Metanephros (tissue), 1 donor: ENCODE results near the gene TRABD. TPM values are rescaled to one million over a fixed set of nuclear protein-coding genes. Genes with fewer than 3 reads are reported as not detected.

ENCODE experiments used
- total RNA-seq: library from RNA; depleted of rRNA; stranded (reverse); fragments of >200 nt; gene quantifications from one replicate; pipeline ENCODE4 v1.2.3, GENCODE V29; 2014

Gene TRABD
- 23.7 TPM for total RNA-seq

GRCh38 chr22:50185375-50186087 lies at the start of gene TRABD:
Gene TRABD (plus strand): TSS chr22:50185913. CDS start chr22:50193061, 7,148 bp downstream.

GRCh38 chr22:50170453-50171318 lies 15.0 kb upstream of the TRABD start, which contains the start of gene PANX2:
Gene PANX2 (plus strand): TSS chr22:50170731. CDS start chr22:50170731, 0 bp downstream.

GRCh38 chr22:50200461-50201190 lies 14.9 kb downstream of the TRABD start, which contains the start of gene SELENOO:
Gene SELENOO (plus strand): TSS chr22:50201011. CDS start chr22:50201037, 26 bp downstream.

DNA sequence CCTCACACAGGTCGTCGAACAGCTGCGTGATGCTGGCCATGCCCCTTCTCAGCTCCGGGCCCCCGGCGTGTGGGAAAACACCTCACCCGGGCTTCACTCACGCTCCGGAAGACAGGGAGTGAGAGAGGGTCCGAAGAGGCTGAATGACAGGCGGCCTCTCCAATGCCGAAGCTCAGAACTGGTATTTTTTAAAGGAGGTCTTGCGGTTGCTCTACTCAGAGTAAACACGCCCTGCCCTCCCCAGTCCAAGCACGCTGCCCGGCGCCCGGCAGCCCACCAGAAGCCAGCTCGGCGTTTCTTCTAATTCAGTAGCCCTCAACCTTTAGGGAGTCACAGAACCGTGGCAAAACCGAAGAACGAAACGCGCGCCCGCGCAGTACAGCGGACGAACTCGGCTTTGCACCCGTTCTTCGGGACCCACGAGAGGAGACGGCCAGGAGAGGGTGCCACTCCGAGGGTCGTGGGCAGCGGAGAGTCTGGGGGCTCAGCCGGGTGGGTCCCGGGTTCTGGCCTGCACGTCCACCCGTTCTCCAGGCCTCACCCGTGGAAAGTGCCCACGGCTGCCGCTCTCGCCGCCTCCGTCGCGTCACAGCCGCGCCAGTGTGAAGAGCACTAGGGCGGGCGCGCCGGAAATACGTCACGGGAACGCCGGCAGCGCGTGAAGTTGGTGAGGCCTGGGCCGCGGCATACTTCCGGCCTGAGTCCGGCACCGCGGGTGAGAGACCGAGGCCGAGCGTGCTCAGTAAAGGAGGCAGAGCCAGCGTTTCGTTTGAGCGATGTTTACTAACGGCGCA lies 58.9 kb downstream of the TRABD start, which contains the start of gene TUBGCP6:
Gene TUBGCP6, minus strand, starts transcription at position 604 of the 794 bp plus-strand sequence. Its CDS starts 564 bp downstream, at position 40.

Other genes with a start within 250 kb of the TRABD start
- gene PIM3, start 225.1 kb upstream of the TRABD start, total RNA-seq: 60.5 TPM
- not detected for gene IL17REL, start 173.1 kb upstream of the TRABD start, total RNA-seq
- gene TTLL8, start 127.6 kb upstream of the TRABD start, total RNA-seq: not detected
- gene MLC1, start 100.5 kb upstream of the TRABD start, total RNA-seq: 3.0 TPM
- gene MOV10L1, start 95.9 kb upstream of the TRABD start, total RNA-seq: 0.99 TPM
- 0.82 TPM for gene PANX2, start 15.2 kb upstream of the TRABD start, total RNA-seq
- 33.6 TPM for gene SELENOO, start 15.1 kb downstream of the TRABD start, total RNA-seq
- 55.9 TPM for gene TUBGCP6, start 59.1 kb downstream of the TRABD start, total RNA-seq
- gene HDAC10, start 65.4 kb downstream of the TRABD start, total RNA-seq: 36.7 TPM
- 19.1 TPM for gene MAPK12, start 75.8 kb downstream of the TRABD start, total RNA-seq
- gene MAPK11, start 84.5 kb downstream of the TRABD start, total RNA-seq: 6.8 TPM
- gene PLXNB2, start 121.7 kb downstream of the TRABD start, total RNA-seq: 302 TPM
- 10.0 TPM for gene DENND6B, start 141.1 kb downstream of the TRABD start, total RNA-seq
- gene PPP6R2, start 157.4 kb downstream of the TRABD start, total RNA-seq: 58.2 TPM